Mucosa of descending colon (tissue), 3 donors: ENCODE results near the gene HDAC4. TPM values are rescaled to one million over a fixed set of nuclear protein-coding genes. Genes with fewer than 3 reads are reported as not detected.

Experiments used
- ATAC-seq: fragments of 200-7000 bp; cut with Tn5 transposase; one replicate; pipeline ENCODE4 v1.9.1; 2020; ENCODE audit warnings: mild to moderate bottlenecking, moderate library complexity
- DNase-seq, 3 donors: peaks; one replicate each; pipeline ENCODE4 v3.0.0-alpha.2; 2020
- H3K36me3 ChIP-seq: fragments of 200-600 bp; one replicate; pipeline ENCODE4 v1.8.0; 2021; ENCODE audit warnings: low read depth, mild to moderate bottlenecking
- H3K4me1 ChIP-seq: fragments of 200-600 bp; one replicate; pipeline ENCODE4 v1.8.0; 2021; ENCODE audit warnings: low read depth, mild to moderate bottlenecking
- H3K4me3 ChIP-seq: fragments of 200-600 bp; one replicate; pipeline ENCODE4 v1.8.0; 2021; ENCODE audit warnings: mild to moderate bottlenecking
- H3K9me3 ChIP-seq: fragments of 200-600 bp; one replicate; pipeline ENCODE4 v1.8.0; 2021; ENCODE audit warnings: mild to moderate bottlenecking
- intact Hi-C, 2 donors: fragments of 100-400 bp; cut with DNase I in 1 of 2; cut with micrococcal nuclease in 1 of 2; formaldehyde crosslinking; loops; one replicate each; pipeline versions ENCODE4 v1.11.0 to v1.11.1; 2022; cut with DNase I, micrococcal nuclease
- total RNA-seq, 3 donors: library from RNA; stranded (reverse); fragmentation: NEBNext Ultra II Directional in 2 of 3; extraction: Animal tissue kit (Norgen Biotek cat#: 25700) in 2 of 3; gene quantifications; one replicate each; pipeline versions ENCODE4 v1.2.1 to v1.2.4, GENCODE V29; 2021 to 2023
- TF ChIP-seq, protein P1 (sequence below): fragments of 200-600 bp; IDR thresholded peaks from one replicate; pipeline ENCODE4 v1.8.0; 2022; ENCODE audit warnings: antibody characterized with exemption, mild to moderate bottlenecking
- donor health status: DM: no; HTN: no; CAD: no; lungs with moderate emphysema.
- donor health status: DM: no; HTN: no; CAD: no.
- donor health status: DM: no; HTN: yes; CAD: no.

Gene HDAC4
- total RNA-seq, 3 donors from 2014 or later: 41.4 to 147 (median 44.0) TPM

DNA sequence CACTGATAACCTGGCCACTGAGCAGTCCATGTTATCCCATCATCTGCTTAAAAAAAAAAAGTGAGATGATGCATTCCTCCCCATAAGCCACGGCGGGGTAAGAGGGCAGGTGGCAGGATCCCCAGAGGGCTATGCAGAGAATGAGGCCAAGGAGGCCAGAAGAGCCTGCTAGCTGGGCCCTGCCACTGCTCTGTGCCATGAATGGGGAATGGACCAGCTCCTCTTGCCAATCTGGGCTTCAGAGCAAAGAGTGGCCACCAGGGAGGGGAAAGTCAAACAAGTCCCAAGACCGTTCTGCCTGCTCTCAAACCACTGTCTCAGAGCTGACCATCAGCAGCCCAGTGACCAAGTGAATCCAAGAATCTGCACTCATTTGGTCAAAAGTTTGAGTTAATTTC is 350.6 kb downstream of the HDAC4 start:
- DNase-seq (no peak), ATAC-seq (no peak)
- intact Hi-C loops: no loop called here
- no peaks in the 10 kb centered on the region for H3K36me3 ChIP-seq
- TF ChIP-seq, protein P1, sequence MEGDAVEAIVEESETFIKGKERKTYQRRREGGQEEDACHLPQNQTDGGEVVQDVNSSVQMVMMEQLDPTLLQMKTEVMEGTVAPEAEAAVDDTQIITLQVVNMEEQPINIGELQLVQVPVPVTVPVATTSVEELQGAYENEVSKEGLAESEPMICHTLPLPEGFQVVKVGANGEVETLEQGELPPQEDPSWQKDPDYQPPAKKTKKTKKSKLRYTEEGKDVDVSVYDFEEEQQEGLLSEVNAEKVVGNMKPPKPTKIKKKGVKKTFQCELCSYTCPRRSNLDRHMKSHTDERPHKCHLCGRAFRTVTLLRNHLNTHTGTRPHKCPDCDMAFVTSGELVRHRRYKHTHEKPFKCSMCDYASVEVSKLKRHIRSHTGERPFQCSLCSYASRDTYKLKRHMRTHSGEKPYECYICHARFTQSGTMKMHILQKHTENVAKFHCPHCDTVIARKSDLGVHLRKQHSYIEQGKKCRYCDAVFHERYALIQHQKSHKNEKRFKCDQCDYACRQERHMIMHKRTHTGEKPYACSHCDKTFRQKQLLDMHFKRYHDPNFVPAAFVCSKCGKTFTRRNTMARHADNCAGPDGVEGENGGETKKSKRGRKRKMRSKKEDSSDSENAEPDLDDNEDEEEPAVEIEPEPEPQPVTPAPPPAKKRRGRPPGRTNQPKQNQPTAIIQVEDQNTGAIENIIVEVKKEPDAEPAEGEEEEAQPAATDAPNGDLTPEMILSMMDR: no peak
- no peaks in the 10 kb centered on the region for H3K9me3 ChIP-seq
- no peak overlapping the region for H3K4me3 ChIP-seq
- no peaks in the 10 kb centered on the region for H3K4me1 ChIP-seq

DNA sequence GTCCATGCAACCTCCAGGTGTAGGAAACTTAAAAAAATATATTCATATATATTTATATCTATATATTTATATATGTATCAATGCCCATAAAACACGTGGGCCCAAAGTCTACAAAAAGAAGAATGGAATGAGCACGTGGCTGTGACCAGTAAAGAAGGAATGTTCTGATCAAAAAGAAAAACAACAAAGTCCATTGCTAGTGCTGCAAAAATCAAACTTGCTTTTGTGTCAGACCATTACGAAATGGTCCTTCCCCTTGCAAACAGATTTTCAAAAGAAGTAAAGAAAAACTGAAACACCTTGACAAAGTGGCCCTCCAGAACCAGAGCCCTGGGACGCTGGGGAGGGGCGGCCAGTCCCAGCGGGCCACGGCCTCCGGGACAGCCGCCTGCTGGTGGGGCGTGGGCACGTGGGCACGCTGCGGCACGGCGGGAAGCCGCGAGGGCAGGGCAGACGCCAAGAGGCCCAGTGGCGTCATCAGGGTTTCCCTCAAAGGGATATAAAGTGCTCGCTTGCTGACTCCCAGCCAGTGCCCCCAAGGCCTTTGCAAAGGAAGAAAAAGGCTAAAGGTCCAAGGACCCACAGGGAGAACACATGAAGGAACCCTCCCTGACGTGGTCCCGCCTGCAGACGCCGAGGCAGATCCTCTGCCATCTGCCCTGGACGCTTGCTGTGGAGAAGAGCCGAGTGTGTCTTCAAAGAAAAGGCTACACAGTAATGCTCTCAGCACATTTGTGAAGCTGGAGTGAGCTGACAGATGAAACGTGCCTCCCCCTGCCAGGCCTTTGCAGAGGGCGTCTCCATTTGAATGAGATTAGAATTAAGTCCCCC is 351.2 kb downstream of the HDAC4 start:
- DNase-seq: peak in 2 of 3 donors; percentile 13 to 22
- H3K36me3 ChIP-seq: no peaks in the 10 kb centered on the region

DNA sequence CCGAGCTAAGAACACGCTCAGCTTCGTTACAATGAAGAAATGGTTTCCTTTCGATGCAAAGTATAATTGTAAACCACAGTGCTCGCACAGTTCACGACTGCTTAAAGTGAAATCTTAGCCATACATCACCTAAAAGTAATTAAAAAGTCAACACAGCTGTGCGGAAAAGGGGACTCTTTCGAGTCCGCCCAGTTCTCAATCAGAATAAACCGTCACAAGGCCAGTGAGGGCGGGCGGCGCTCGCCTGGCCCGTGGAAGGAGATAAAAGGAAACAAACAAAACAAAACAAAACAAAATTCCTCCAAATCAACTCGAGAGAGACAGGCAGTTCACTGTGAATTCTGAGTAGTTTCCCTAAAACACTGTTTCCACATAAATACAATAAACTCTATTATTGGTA is 352.1 kb downstream of the HDAC4 start:
- H3K4me1 ChIP-seq: no peaks in the 10 kb centered on the region
- TF ChIP-seq, protein P1: no peak
- no peaks in the 10 kb centered on the region for H3K9me3 ChIP-seq
- ATAC-seq (no peak), DNase-seq (no peak)
- no peak overlapping the region for H3K4me3 ChIP-seq
- no peaks in the 10 kb centered on the region for H3K36me3 ChIP-seq
- intact Hi-C loops: no loop called here

More for the DNA sequence above, 351.2 kb downstream of the HDAC4 start:
- Histone ChIP-seq H3K4me3 (no peak overlapping the region), H3K9me3 (no peaks in the 10 kb centered on the region), H3K4me1 (no peaks in the 10 kb centered on the region)
- intact Hi-C loops: no loop called here
- TF ChIP-seq, protein P1: no peak
- ATAC-seq: no peak

DNA sequence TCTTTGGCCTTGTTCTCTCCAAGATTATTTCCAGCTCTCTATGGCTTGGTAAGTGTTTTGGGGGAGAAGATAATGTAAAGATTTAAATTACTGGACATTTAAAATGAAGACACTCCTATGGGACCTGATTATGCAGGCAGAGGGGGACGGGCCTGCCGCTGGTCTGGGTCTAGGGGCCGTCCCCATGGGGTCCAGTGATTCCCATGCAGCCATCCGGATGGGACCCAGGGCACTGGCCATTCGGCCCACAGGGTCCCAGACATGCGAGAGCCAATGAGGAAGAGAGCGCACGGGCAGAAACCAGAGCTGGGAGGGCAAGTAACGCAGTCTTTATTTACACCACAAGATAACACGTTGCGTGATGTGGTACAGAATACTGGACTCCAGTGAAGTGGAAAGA is 353.0 kb downstream of the HDAC4 start:
- TF ChIP-seq, protein P1: no peak
- ATAC-seq (no peak), DNase-seq (peak in 1 of 3 donors; percentile 36)
- Histone ChIP-seq H3K36me3 (no peaks in the 10 kb centered on the region), H3K4me1 (no peaks in the 10 kb centered on the region), H3K9me3 (no peaks in the 10 kb centered on the region), H3K4me3 (no peak overlapping the region)
- intact Hi-C loops: no loop called here

DNA sequence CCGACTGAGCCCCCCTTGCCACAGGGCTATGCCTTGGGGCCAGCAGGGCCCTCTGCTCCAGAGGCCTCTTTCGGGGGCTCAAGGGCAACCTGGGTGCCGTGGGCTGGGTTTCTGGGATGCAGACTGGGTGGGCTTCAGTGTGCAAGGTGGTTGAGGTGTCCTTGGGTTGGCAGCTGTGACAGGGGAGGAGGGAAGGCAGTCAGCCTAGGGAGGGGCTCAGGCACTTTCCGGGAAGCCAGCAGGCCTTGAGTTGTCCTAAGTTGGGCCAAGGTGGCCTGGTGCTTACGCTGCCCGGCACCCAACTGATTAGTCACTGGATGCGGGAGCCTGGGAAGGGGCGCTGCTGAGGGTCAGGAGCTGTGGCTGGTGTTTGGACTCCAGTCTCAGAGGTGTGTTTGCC is 353.4 kb downstream of the HDAC4 start:
- no peaks in the 10 kb centered on the region for H3K9me3 ChIP-seq
- H3K36me3 ChIP-seq: no peaks in the 10 kb centered on the region
- TF ChIP-seq, protein P1: no peak
- no peaks in the 10 kb centered on the region for H3K4me1 ChIP-seq
- intact Hi-C loops: no loop called here
- ATAC-seq: no peak
- peak in 1 of 3 donors; percentile 20 for DNase-seq
- H3K4me3 ChIP-seq: no peak overlapping the region
